NCI-H1417 (cell line): ENCODE results near the gene RAD1.

ENCODE experiments used
- DNase-seq, 3 experiments: peaks; one replicate each; lab custom pipeline; 2025; lab: John Stamatoyannopoulos, UW

Gene RAD1

GRCh38 chr5:34916518-34916917, 1.2 kb upstream of the RAD1 start:
- DNase-seq, result no peak

- DNase-seq, result no peak
Observed at GRCh38 chr5:34915856-34916192, 520 bp upstream of the RAD1 start.

GRCh38 chr5:34914671-34915138, 599 bp downstream of the RAD1 start:
- no peak for DNase-seq

GRCh38 chr5:34913072-34913471, 2.2 kb downstream of the RAD1 start:
- no peak for DNase-seq

- no peak for DNase-seq
Observed at GRCh38 chr5:34905564-34905963, 9.7 kb downstream of the RAD1 start.

GRCh38 chr5:34903260-34903659, 12.0 kb downstream of the RAD1 start:
- no peak for DNase-seq

GRCh38 chr5:34900652-34901051, 14.7 kb downstream of the RAD1 start:
- peak in 2 of 3 experiments; percentile 36 to 83 for DNase-seq

GRCh38 chr5:34899066-34899465, 16.2 kb downstream of the RAD1 start:
- DNase-seq, result no peak

GRCh38 chr5:34898258-34898895, 16.9 kb downstream of the RAD1 start:
- peak; percentile 56 to 87 (median 68) for DNase-seq

GRCh38 chr5:34897646-34898045, 17.7 kb downstream of the RAD1 start:
- no peak for DNase-seq

GRCh38 chr5:34895641-34896419, 19.5 kb downstream of the RAD1 start:
- no peak for DNase-seq

GRCh38 chr5:34894716-34895115, 20.6 kb downstream of the RAD1 start:
- no peak for DNase-seq

- no peak for DNase-seq
Observed at GRCh38 chr5:34892414-34892813, 22.9 kb downstream of the RAD1 start.

- DNase-seq, result no peak
Observed at GRCh38 chr5:34891981-34892380, 23.3 kb downstream of the RAD1 start.

GRCh38 chr5:34889394-34889793, 25.9 kb downstream of the RAD1 start:
- no peak for DNase-seq

- DNase-seq, result no peak
Observed at GRCh38 chr5:34886392-34887119, 28.7 kb downstream of the RAD1 start.

- no peak for DNase-seq
Observed at GRCh38 chr5:34881246-34881645, 34.1 kb downstream of the RAD1 start.

GRCh38 chr5:34876275-34876674, 39.0 kb downstream of the RAD1 start:
- DNase-seq, result no peak

GRCh38 chr5:34870382-34870781, 44.9 kb downstream of the RAD1 start:
- DNase-seq, result no peak

GRCh38 chr5:34869256-34869655, 46.0 kb downstream of the RAD1 start:
- DNase-seq, result no peak

GRCh38 chr5:34868791-34869190, 46.5 kb downstream of the RAD1 start:
- no peak for DNase-seq

- DNase-seq, result no peak
Observed at GRCh38 chr5:34867660-34868059, 47.6 kb downstream of the RAD1 start.

- no peak for DNase-seq
Observed at GRCh38 chr5:34866989-34867471, 48.3 kb downstream of the RAD1 start.
